B cell (primary cell): Measurements from ENCODE around the gene PSMB8.

Experiments used
- EZH2 ChIP-seq: IDR thresholded peaks from 2 replicates; pipeline ENCODE4 v1.6.1; 2012; ENCODE audit warnings: borderline replicate concordance, low read depth, mild to moderate bottlenecking, moderate library complexity, low read length; ENCODE audit not compliant: insufficient read depth, poor library complexity, severe bottlenecking
- TF ChIP-seq, protein P1 (sequence below): fragments of 200-600 bp; IDR thresholded peaks from one replicate; pipeline ENCODE4 v1.8.0; 2022; ENCODE audit warnings: antibody characterized with exemption, mild to moderate bottlenecking

DNA sequence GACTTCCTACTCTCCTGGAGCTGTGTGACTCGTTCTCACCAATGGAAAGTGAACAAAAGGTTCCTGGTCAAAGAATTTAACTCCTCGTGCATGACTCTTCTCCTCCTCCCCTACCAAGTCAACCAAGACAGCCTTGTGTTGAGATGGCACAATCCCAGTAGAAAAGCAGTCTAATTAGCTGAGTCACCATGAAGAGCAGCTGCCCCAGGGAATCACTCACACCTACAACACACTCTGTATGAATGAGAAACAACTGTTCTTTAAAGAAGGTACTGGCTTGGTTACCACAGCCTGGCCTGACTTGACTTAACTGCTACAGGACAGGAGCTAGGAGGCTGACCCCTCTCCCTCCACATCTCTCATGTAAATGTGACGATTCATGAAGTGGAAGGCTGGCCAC is 24.1 kb downstream of the PSMB8 start:
- TF ChIP-seq, protein P1, sequence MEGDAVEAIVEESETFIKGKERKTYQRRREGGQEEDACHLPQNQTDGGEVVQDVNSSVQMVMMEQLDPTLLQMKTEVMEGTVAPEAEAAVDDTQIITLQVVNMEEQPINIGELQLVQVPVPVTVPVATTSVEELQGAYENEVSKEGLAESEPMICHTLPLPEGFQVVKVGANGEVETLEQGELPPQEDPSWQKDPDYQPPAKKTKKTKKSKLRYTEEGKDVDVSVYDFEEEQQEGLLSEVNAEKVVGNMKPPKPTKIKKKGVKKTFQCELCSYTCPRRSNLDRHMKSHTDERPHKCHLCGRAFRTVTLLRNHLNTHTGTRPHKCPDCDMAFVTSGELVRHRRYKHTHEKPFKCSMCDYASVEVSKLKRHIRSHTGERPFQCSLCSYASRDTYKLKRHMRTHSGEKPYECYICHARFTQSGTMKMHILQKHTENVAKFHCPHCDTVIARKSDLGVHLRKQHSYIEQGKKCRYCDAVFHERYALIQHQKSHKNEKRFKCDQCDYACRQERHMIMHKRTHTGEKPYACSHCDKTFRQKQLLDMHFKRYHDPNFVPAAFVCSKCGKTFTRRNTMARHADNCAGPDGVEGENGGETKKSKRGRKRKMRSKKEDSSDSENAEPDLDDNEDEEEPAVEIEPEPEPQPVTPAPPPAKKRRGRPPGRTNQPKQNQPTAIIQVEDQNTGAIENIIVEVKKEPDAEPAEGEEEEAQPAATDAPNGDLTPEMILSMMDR: no peak
- no peak for TF ChIP-seq EZH2
